DOHH2 (cell line): ENCODE measurements around the gene PI3.
"Not testable (repeated sequence)": the region's sequence is repeated elsewhere in the genome, so short reads cannot be mapped to it uniquely, and the experiment has no call there.

ENCODE experiments used
- EZH2phosphoT487 ChIP-seq: fragments of 200-600 bp; sonication (generic); IDR thresholded peaks from 2 replicates; pipeline ENCODE4 v1.6.1; 2017; ENCODE audit warnings: borderline replicate concordance, mild to moderate bottlenecking, antibody characterized with exemption, low read length, moderate library complexity, mixed read lengths
- TF ChIP-seq, protein P1 (sequence below): fragments of 200-600 bp; sonication (generic); IDR thresholded peaks from one replicate; pipeline ENCODE4 v1.5.1; 2014; ENCODE audit warnings: antibody characterized with exemption, mild to moderate bottlenecking, low read depth, low read length; ENCODE audit not compliant: poor library complexity, severe bottlenecking

DNA sequence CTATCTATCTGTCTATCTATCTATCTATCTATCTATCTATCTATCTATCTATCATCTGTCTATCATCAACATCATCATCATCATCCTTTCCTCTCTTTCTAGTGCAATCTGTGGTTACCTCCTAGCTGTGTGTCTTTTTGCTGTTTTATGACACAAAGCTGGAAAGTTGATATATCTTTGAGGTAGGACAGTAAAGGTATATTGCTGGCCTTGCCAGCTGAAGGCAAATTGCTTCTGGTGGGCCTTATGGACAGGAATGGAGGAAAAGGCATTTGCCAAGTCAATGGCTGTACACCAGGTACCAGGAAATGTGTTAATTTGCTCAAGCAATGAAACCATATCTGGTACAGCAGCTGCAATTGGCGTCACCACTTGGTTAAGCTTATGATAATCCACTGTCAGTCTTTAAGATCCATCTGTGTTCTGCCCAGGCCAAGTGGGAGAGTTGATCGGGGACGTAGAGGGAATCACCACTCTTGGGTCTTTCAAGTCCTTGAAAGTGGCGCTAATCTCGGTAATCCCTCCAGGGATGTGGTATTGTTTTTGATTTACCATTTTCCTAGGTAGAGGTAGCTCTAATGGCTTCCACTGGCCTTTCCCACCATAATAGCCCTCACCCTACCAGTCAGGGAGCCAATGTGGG is 34.8 kb upstream of the PI3 start:
- TF ChIP-seq, protein P1, sequence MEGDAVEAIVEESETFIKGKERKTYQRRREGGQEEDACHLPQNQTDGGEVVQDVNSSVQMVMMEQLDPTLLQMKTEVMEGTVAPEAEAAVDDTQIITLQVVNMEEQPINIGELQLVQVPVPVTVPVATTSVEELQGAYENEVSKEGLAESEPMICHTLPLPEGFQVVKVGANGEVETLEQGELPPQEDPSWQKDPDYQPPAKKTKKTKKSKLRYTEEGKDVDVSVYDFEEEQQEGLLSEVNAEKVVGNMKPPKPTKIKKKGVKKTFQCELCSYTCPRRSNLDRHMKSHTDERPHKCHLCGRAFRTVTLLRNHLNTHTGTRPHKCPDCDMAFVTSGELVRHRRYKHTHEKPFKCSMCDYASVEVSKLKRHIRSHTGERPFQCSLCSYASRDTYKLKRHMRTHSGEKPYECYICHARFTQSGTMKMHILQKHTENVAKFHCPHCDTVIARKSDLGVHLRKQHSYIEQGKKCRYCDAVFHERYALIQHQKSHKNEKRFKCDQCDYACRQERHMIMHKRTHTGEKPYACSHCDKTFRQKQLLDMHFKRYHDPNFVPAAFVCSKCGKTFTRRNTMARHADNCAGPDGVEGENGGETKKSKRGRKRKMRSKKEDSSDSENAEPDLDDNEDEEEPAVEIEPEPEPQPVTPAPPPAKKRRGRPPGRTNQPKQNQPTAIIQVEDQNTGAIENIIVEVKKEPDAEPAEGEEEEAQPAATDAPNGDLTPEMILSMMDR = not testable (repeated sequence)
- not testable (repeated sequence) for TF ChIP-seq EZH2phosphoT487
